HT1080 (cell line): Measurements from ENCODE around the gene KRI1. TPM values are rescaled to one million over a fixed set of nuclear protein-coding genes. Genes with fewer than 3 reads are reported as not detected.
"Not testable (repeated sequence)": the region's sequence is repeated elsewhere in the genome, so short reads cannot be mapped to it uniquely, and the experiment has no call there.

Experiments
- DNase-seq: peaks from one replicate; pipeline ENCODE4 v3.0.0-alpha.2; 2015; ENCODE audit warnings: low read depth
- total RNA-seq: library from RNA; depleted of rRNA; stranded (reverse); fragments of >200 nt; shearing (Covaris generic); gene quantifications from 2 replicates; pipeline ENCODE4 v1.2.3, GENCODE V29; 2014

The KRI1 gene
- total RNA-seq, 1 experiment from 2014 or later: 56.1 TPM

GRCh38 chr19:10550336-10550735 lies 15.5 kb downstream of the KRI1 start:
- DNase-seq: no peak

DNA sequence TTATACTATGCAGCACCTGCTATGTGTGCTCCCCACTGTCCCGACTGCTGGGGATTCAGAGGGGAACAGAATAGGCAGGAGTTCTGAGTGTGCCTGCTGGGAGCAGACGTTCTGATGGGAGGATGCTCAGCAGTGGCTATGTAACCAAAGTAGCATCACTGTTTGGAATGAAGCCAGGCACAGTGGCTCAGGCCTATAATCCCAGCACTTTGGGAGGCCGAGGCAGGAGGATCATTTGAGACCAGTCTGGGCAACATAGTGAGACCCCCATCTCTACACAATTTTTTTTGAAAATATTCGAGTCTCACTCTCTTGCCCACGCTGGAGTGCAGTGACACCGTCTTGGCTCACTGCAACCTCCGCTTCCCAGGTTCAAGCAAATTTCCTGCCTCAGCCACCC lies 16.1 kb downstream of the KRI1 start:
- no peak for DNase-seq

GRCh38 chr19:10548746-10549276 lies 17.0 kb downstream of the KRI1 start:
- no peak for DNase-seq

- no peak for DNase-seq
Observed at GRCh38 chr19:10546817-10547216, 19.0 kb downstream of the KRI1 start.

- no peak for DNase-seq
Observed at GRCh38 chr19:10544753-10545251, 21.0 kb downstream of the KRI1 start.

DNA sequence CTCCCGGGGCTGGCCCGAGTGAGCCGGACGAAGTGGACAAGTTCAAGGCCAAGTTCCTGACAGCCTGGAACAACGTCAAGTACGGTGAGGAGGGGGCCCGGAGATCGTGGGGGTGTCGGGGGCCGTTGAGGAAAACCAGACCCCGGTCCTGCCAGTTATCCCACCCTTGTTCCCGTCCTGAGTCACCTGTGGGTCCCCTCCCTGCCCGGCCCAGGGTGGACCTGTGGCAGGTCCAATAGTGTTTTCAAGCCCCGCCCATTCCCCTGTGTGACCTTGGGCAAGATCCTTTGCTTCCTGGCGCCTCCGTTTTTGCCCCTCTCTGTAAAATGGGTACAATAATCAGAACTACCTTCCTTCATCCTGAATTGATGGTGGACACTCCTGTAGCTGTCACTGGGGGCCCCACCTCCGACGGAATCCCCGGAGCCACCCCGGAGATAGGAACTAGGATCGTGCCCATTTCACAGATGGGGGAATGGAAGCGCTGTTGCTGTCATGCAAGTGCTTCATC lies 21.5 kb downstream of the KRI1 start:
- no peak for DNase-seq

DNA sequence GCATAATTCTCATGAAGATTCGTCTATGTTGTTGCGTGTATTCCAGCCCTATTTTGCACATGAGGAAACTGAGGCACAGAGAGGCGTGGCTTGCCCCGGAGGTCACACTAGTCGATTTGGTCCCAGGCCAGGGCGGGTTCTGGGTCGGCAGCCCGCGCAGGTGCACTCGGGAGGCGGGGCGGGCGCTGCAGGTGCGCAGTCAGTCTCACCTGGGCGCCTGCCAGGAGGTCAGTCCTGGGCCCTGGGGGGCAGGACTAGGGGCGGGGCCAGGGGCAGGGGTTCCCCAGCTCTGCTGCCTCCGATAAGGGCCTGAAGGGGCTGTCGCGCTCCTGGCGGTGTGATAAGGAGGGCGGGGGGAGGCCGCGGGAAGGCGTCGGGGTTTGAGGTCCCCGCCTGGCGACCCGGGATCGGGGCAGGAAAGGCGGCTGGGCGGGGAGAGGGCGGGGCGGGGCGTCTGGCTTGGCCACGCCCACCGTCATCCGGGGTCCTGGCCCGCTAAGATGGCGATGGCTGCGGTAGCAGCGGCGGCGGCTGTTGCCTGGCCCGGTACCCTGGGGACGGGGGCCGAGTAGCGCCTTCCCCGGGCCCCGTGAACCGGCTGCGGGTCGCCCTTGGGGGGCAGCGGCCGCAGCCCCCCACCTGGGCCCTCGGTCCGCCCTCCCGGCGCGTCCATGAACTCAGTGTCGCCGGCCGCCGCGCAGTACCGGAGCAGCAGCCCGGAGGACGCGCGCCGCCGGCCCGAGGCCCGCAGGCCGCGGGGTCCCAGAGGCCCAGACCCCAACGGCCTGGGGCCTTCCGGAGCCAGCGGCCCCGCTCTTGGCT lies 22.2 kb downstream of the KRI1 start, which contains the start of gene ATG4D:
Gene ATG4D (plus strand): TSS at position 485 of the 822 bp plus-strand sequence. CDS start 187 bp downstream, at position 672.
- DNase-seq: no peak

- DNase-seq: no peak
Observed at GRCh38 chr19:10543059-10543419, 22.8 kb downstream of the KRI1 start.

GRCh38 chr19:10539016-10539415 lies 26.8 kb downstream of the KRI1 start:
- not testable (repeated sequence) for DNase-seq

DNA sequence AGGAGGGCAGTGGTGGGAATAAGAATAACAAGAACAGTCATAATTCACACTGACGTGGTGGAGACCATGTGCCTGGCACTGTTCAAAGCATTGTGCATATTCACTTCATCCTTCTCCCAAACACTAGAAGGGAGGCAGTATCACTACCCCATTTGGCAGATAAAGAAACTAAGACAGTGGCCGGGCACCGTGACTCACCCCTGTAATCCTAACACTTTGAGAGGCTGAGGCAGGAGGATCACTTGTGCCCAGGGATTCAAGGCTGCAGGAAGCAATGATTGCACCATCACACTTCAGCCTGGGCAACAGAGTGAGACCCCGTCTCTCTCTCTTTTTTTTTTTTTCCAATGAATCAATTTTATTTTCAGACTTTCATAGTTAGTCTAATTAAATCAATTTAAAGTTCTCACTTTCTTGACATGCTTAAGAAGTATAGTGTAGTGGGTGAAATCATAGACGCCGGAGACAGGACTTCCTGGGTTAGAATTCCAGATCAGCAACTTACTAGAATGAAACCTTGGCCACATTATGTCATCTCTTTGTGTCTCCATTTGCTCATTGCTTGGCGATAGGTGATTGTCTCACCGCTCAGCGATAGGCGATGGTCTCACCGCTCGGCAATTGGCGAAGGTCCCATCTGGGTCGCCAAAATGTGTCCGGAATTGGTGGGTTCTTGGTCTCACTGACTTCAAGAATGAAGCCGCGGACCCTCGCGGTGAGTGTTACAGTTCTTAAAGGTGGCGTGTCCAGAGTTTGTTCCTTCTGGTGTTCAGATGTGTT lies 27.4 kb downstream of the KRI1 start:
- no peak for DNase-seq

DNA sequence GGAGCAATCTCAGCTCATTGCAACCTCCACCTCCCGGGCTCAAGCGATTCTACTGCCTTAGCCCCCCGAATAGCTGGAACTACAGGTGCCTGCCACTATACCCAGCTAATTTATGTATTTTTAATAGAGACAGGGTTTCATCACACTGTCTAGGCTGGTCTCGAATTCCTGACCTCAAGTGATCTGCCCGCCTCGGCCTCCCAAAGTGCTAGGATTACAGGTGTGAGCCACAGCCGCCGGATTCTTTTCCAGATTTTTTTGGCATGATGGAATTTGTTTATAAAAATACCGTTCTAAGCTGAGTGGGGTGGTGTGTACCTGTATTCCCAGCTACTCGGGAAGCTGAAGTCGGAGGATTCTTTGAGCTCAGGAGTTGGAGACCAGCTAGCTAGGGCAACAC lies 28.1 kb downstream of the KRI1 start:
- no peak for DNase-seq

- DNase-seq: no peak
Observed at GRCh38 chr19:10535613-10536012, 30.2 kb downstream of the KRI1 start.

DNA sequence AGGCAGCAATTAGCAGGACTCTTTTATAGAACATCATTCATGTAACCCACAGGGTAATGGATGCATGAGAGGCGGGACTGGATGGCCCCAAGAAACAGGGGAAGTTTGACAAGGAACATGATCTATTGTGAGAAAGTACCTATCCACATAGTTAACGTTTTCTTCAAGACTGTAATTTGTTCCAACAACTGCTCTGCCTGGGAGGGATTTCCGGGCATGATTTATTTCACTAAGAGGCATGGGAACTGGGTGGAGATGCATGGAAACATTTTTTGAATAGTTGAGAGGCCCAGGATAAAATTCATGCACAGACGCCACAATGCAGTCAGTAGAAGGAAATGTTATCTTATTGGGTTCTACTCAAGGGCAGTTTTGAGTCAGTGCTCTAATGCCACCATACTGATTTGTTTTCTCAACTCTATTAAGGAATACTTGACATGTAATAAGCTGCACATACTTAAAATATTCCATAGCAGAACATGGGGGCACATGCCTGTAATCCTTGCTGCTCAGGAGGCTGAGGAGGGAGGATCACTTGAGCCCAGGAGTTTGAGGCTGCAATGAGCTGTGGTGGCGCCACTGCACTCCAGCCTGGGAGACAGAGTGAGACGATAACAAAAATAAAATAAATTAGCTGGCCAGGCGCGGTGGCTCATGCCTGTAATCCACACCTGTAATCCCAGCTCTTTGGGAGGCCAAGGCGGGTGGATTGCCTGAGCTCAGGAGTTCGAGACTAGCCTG lies 32.0 kb downstream of the KRI1 start:
- no peak for DNase-seq

- no peak for DNase-seq
Observed at GRCh38 chr19:10532457-10532856, 33.4 kb downstream of the KRI1 start.

- DNase-seq: not testable (repeated sequence)
Observed at GRCh38 chr19:10526887-10527286, 38.9 kb downstream of the KRI1 start.

GRCh38 chr19:10525636-10526035 lies 40.2 kb downstream of the KRI1 start:
- no peak for DNase-seq

- DNase-seq: no peak
Observed at GRCh38 chr19:10523135-10523636, 42.6 kb downstream of the KRI1 start.

DNA sequence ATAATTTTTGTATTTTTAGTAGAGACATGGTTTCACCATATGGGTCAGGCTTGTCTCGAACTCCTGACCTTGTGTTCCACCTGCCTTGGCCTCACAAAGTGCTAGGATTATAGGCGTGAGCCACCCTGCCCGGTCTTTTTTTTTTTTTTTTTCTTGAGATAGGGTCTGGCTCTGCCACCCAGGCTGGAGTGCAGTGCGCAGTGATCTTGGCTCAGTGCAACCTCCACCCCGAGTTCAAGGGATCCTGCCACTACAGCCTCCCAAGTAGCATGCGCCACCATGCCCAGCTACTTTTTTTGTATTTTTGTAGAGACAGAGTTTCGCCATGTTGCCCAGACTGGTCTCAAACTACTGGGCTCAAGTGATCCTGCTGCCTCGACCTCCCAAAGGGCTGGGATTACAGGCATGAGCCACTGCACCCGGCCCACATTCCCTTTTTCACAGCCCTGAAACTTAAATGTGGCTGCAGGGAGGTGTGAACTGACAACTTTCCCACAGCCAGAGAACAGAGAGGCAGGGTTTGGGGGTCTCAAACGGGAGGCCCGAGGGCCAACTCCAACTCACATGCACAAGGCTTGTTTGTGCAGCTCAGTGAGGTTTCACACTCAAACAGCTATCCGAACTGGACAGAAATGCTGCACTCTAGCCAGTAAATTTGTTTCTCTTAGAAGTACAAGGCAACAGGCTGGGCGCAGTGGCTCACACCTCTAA lies 44.2 kb downstream of the KRI1 start:
- no peak for DNase-seq

- no peak for DNase-seq
Observed at GRCh38 chr19:10520652-10521318, 45.0 kb downstream of the KRI1 start.

DNA sequence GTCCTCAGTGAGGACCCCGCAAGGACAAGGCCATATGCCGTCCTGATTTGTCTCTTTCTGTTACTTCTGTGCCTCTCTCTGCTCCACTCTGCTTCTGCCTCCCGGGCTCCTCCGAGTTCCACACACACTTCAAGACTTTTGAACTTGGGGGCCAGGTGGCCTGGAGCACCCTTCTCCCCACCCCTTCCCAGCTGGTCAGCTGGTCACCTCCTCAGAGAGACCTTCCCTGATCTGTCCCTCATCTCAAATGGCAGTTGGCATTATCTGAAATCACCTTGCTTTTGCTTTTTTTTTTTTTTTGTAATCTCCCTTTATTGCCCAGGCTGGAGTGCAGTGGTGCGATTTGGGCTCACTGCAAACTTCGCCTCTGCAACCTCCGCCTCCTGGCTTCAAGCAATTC lies 46.4 kb downstream of the KRI1 start:
- DNase-seq: no peak
